Panc1 (cell line): Measurements from ENCODE around the gene RABGAP1. TPM values are rescaled to one million over a fixed set of nuclear protein-coding genes. Genes with fewer than 3 reads are reported as not detected.

ENCODE experiments used
- ATAC-seq: fragments of 200-7000 bp; cut with Tn5 transposase; 2 replicates; pipeline ENCODE4 v1.9.1; 2020; ENCODE audit warnings: mild to moderate bottlenecking, moderate library complexity
- BruUV-seq: library from RNA; stranded (reverse); fragments of 400-500 nt; replicated peaks from 2 replicates; lab custom pipeline; 2021; lab: Mats Ljungman, UMichigan
- CTCF ChIA-PET: fragments of 300-600 bp; sonication (Branson Sonifier 250); formaldehyde crosslinking; loops from one replicate; lab custom pipeline; 2022; ENCODE audit warnings: antibody characterized with exemption; lab: Charles Lee
- POLR2A ChIA-PET: fragments of 300-600 bp; sonication (Branson Sonifier 250); formaldehyde crosslinking; loops from one replicate; lab custom pipeline; 2022; ENCODE audit warnings: antibody characterized with exemption; lab: Charles Lee
- DNase-seq: peaks from one replicate; pipeline ENCODE4 v3.0.0-alpha.2; 2010; ENCODE audit warnings: low read depth, low spot score
- H3K27ac ChIP-seq: 2 replicates; pipeline ENCODE4 v1.5.1; 2011; ENCODE audit warnings: mild to moderate bottlenecking, low read length, inconsistent platforms
- H3K27me3 ChIP-seq: fragments of 200-500 bp; sonication (Bioruptor generic); 2 replicates; pipeline ENCODE4 v1.6.0; 2014; ENCODE audit warnings: low read length, inconsistent platforms; ENCODE audit not compliant: control insufficient read depth, insufficient read depth
- H3K36me3 ChIP-seq: fragments of 200-500 bp; sonication (Bioruptor generic); 2 replicates; pipeline ENCODE4 v1.5.1; 2014; ENCODE audit warnings: inconsistent platforms, mild to moderate bottlenecking, low read length, moderate library complexity; ENCODE audit not compliant: control insufficient read depth, insufficient read depth
- H3K4me1 ChIP-seq: 2 replicates; pipeline ENCODE4 v1.5.1; 2011; ENCODE audit warnings: inconsistent platforms, mild to moderate bottlenecking, low read length, moderate library complexity; ENCODE audit not compliant: control insufficient read depth, insufficient read depth
- H3K4me3 ChIP-seq, 2 experiments: 2 replicates each; pipeline ENCODE4 v1.5.1; 2011 to 2012; ENCODE audit warnings: low read depth in 2 of 2, low read length in 2 of 2, mild to moderate bottlenecking in 2 of 2, inconsistent platforms in 1 of 2, moderate library complexity in 1 of 2
- H3K9me3 ChIP-seq: fragments of 200-500 bp; sonication (Bioruptor generic); 2 replicates; pipeline ENCODE4 v1.5.1; 2014; ENCODE audit warnings: low read depth, mild to moderate bottlenecking, inconsistent platforms, low read length, moderate library complexity; ENCODE audit not compliant: control insufficient read depth, insufficient read depth
- CTCF ChIP-seq: fragments of 450-650 bp; IDR thresholded peaks from 2 replicates; pipeline ENCODE4 v1.5.1; 2017; ENCODE audit warnings: mild to moderate bottlenecking
- POLR2AphosphoS5 ChIP-seq: IDR thresholded peaks from 2 replicates; pipeline ENCODE4 v1.6.1; 2012; ENCODE audit warnings: mild to moderate bottlenecking, low read depth, low read length, moderate library complexity
- REST ChIP-seq, 2 experiments: IDR thresholded peaks; 2 replicates each; pipeline ENCODE4 v1.6.1; 2011 to 2012; ENCODE audit warnings: low read depth in 2 of 2, control low read depth in 1 of 2, low read length in 1 of 2, mild to moderate bottlenecking in 1 of 2, moderate library complexity in 1 of 2; ENCODE audit not compliant: insufficient read depth in 1 of 2
- SIN3A ChIP-seq: IDR thresholded peaks from 2 replicates; pipeline ENCODE4 v1.6.1; 2012; ENCODE audit warnings: low read depth, mild to moderate bottlenecking, low read length, moderate library complexity, borderline replicate concordance; ENCODE audit not compliant: insufficient read depth
- TCF7L2 ChIP-seq: IDR thresholded peaks from 2 replicates; pipeline ENCODE4 v1.6.1; 2011; ENCODE audit warnings: mild to moderate bottlenecking, low read depth, low read length, inconsistent platforms
- in situ Hi-C: cut with HindIII; loops from 2 replicates; pipeline ENCODE4 v1.10.0; 2016; ENCODE audit warnings: low sequenced_read_pairs, low pct_unique_long_range_greater_than_20kb
- intact Hi-C: fragments of 100-400 bp; cut with micrococcal nuclease; formaldehyde crosslinking; loops from one replicate; pipeline ENCODE4 v1.10.0; 2022; ENCODE audit not compliant: unreplicated experiment
- total RNA-seq: library from RNA; stranded (reverse); gene quantifications from one replicate; pipeline ENCODE4 v1.2.1, GENCODE V29; 2021; ENCODE audit not compliant: unreplicated experiment

The RABGAP1 gene
- total RNA-seq, 1 experiment from 2014 or later, result 41.4 TPM

- no peak for ATAC-seq
- BruUV-seq, result no TSS peak
- TF ChIP-seq REST (IDR thresholded peaks at IDR 0.05; ENCODE audit: insufficient read depth in 1 of 2, low read depth in 2 of 2, low read length in 1 of 2) (no peak), CTCF (no peak), SIN3A (no peak), TCF7L2 (no peak), POLR2AphosphoS5 (no peak)
- DNase-seq, result no peak
- intact Hi-C loops, result no loop called here
- Histone ChIP-seq H3K4me1 (peaks cover 4% of the 10 kb centered on the region), H3K9me3 (no peaks in the 10 kb centered on the region), H3K27ac (no peak overlapping the region), H3K4me3 (no peak overlapping the region), H3K27me3 (no peaks in the 10 kb centered on the region), H3K36me3 (no peaks in the 10 kb centered on the region)
- in situ Hi-C loops, result no loop called here
- CTCF ChIA-PET, result no interaction called here
- POLR2A ChIA-PET, result interaction anchor here (0.6 kb wide), 1 partner anchor 128 kb away, joined by 3 read pairs; no protein-coding TSS in a partner anchor
Observed at GRCh38 chr9:122948313-122948712, 7.5 kb downstream of the RABGAP1 start.

GRCh38 chr9:122949696-122950095 lies 8.9 kb downstream of the RABGAP1 start:
- no peaks in the 10 kb centered on the region for H3K9me3 ChIP-seq
- TF ChIP-seq POLR2AphosphoS5, result no peak
- no peak for TF ChIP-seq REST (IDR thresholded peaks at IDR 0.05; ENCODE audit: insufficient read depth in 1 of 2, low read depth in 2 of 2, low read length in 1 of 2)
- TF ChIP-seq SIN3A, result no peak
- TF ChIP-seq CTCF, result no peak
- ATAC-seq (no peak), DNase-seq (no peak)
- in situ Hi-C loops, result no loop called here
- POLR2A ChIA-PET, result no interaction called here
- CTCF ChIA-PET, result no interaction called here
- H3K4me1 ChIP-seq, result peaks cover 14% of the 10 kb centered on the region
- no peak overlapping the region for H3K27ac ChIP-seq
- H3K27me3 ChIP-seq, result no peaks in the 10 kb centered on the region
- intact Hi-C loops, result no loop called here
- H3K4me3 ChIP-seq, result no peak overlapping the region
- H3K36me3 ChIP-seq, result no peaks in the 10 kb centered on the region
- no TSS peak for BruUV-seq
